H9 (cell line): Measurements from ENCODE around the gene SERPINC1. TPM values are rescaled to one million over a fixed set of nuclear protein-coding genes. Genes with fewer than 3 reads are reported as not detected.

ENCODE experiments used
- DNase-seq: peaks from one replicate; pipeline ENCODE4 v3.0.0-alpha.2; 2017
- H2AFZ ChIP-seq: one replicate; pipeline ENCODE4 v1.6.1; 2013; ENCODE audit warnings: mild to moderate bottlenecking, low read length, control low read depth, moderate library complexity
- H2AK5ac ChIP-seq: 2 replicates; pipeline ENCODE4 v1.6.1; 2013; ENCODE audit warnings: low read length, control low read depth, mixed read lengths; ENCODE audit not compliant: insufficient read length
- H2BK120ac ChIP-seq: one replicate; pipeline ENCODE4 v1.6.1; 2013; ENCODE audit warnings: low read depth, mild to moderate bottlenecking, low read length, control low read depth, inconsistent platforms; ENCODE audit not compliant: poor library complexity, severe bottlenecking
- H2BK12ac ChIP-seq: 2 replicates; pipeline ENCODE4 v1.6.1; 2013; ENCODE audit warnings: low read length, control low read depth, mixed read lengths, low read depth; ENCODE audit not compliant: insufficient read length
- H2BK15ac ChIP-seq: 2 replicates; pipeline ENCODE4 v1.6.1; 2013; ENCODE audit warnings: low read depth, low read length, control low read depth
- H2BK20ac ChIP-seq: one replicate; pipeline ENCODE4 v1.6.1; 2013; ENCODE audit warnings: low read depth, mild to moderate bottlenecking, low read length, control low read depth, inconsistent platforms; ENCODE audit not compliant: poor library complexity, severe bottlenecking
- H2BK5ac ChIP-seq: 2 replicates; pipeline ENCODE4 v1.6.1; 2013; ENCODE audit warnings: low read length, control low read depth, mixed read lengths; ENCODE audit not compliant: insufficient read length
- H3K14ac ChIP-seq: 2 replicates; pipeline ENCODE4 v1.6.1; 2013; ENCODE audit warnings: low read length, control low read depth; ENCODE audit not compliant: insufficient read depth
- H3K18ac ChIP-seq: 2 replicates; pipeline ENCODE4 v1.6.1; 2013; ENCODE audit warnings: low read depth, mild to moderate bottlenecking, mixed read lengths, low read length, control low read depth; ENCODE audit not compliant: insufficient read length
- H3K23ac ChIP-seq: 2 replicates; pipeline ENCODE4 v1.6.1; 2013; ENCODE audit warnings: low read length, control low read depth, mixed read lengths, low read depth; ENCODE audit not compliant: insufficient read length
- H3K23me2 ChIP-seq: 2 replicates; pipeline ENCODE4 v1.6.1; 2013; ENCODE audit warnings: low read depth, mild to moderate bottlenecking, mixed read lengths, low read length, control low read depth; ENCODE audit not compliant: insufficient read length, poor library complexity, severe bottlenecking
- H3K27ac ChIP-seq: 2 replicates; pipeline ENCODE4 v1.5.1; 2013; ENCODE audit warnings: low read length, control low read depth, mixed read lengths, low read depth; ENCODE audit not compliant: insufficient read length
- H3K27me3 ChIP-seq: 2 replicates; pipeline ENCODE4 v1.6.1; 2013; ENCODE audit warnings: low read length, control low read depth, inconsistent platforms; ENCODE audit not compliant: insufficient read depth
- H3K4ac ChIP-seq: 2 replicates; pipeline ENCODE4 v1.6.1; 2013; ENCODE audit warnings: low read depth, mild to moderate bottlenecking, control low read depth, inconsistent platforms, low read length, moderate library complexity
- H3K4me1 ChIP-seq: 2 replicates; pipeline ENCODE4 v1.6.1; 2013; ENCODE audit warnings: low read length, control low read depth, inconsistent platforms; ENCODE audit not compliant: insufficient read depth
- H3K4me2 ChIP-seq: 2 replicates; pipeline ENCODE4 v1.6.1; 2013; ENCODE audit warnings: low read length, control low read depth, mixed read lengths; ENCODE audit not compliant: insufficient read length, insufficient read depth
- H3K56ac ChIP-seq: 2 replicates; pipeline ENCODE4 v1.6.1; 2013; ENCODE audit warnings: low read depth, mild to moderate bottlenecking, mixed read lengths, low read length, control low read depth; ENCODE audit not compliant: insufficient read length
- H3K79me1 ChIP-seq: 2 replicates; pipeline ENCODE4 v1.6.1; 2013; ENCODE audit warnings: low read depth, mild to moderate bottlenecking, moderate library complexity, low read length, control low read depth, inconsistent platforms; ENCODE audit not compliant: insufficient read depth, poor library complexity, severe bottlenecking
- H3K79me2 ChIP-seq: 2 replicates; pipeline ENCODE4 v1.6.1; 2013; ENCODE audit warnings: low read length, control low read depth, inconsistent platforms; ENCODE audit not compliant: insufficient read depth
- H3K9ac ChIP-seq: 2 replicates; pipeline ENCODE4 v1.6.1; 2013; ENCODE audit warnings: low read length, control low read depth, mixed read lengths; ENCODE audit not compliant: insufficient read length; ENCODE audit errors: extremely low read depth
- H3K9me3 ChIP-seq: one replicate; pipeline ENCODE4 v1.6.1; 2013; ENCODE audit warnings: low read depth, low read length, inconsistent platforms; ENCODE audit not compliant: control insufficient read depth
- H3T11ph ChIP-seq: one replicate; pipeline ENCODE4 v1.6.1; 2013; ENCODE audit warnings: mild to moderate bottlenecking, low read length, control low read depth, inconsistent platforms
- H4K20me1 ChIP-seq: one replicate; pipeline ENCODE4 v1.6.1; 2013; ENCODE audit not compliant: control insufficient read depth, insufficient read length, insufficient read depth
- H4K5ac ChIP-seq: 2 replicates; pipeline ENCODE4 v1.6.1; 2013; ENCODE audit warnings: low read depth, mild to moderate bottlenecking, mixed read lengths, low read length, control low read depth; ENCODE audit not compliant: insufficient read length
- H4K8ac ChIP-seq: replicated peaks from 2 replicates; pipeline ENCODE4 v1.6.1; 2013; ENCODE audit warnings: low read length, control low read depth, mixed read lengths, low read depth; ENCODE audit not compliant: insufficient read length
- H4K91ac ChIP-seq: 2 replicates; pipeline ENCODE4 v1.6.1; 2013; ENCODE audit warnings: low read depth, mild to moderate bottlenecking, moderate library complexity, mixed read lengths, low read length, control low read depth; ENCODE audit not compliant: insufficient read length
- H3K27ac Mint-ChIP-seq, 3 experiments: 2 replicates in 2 of 3; 3 replicates in 1 of 3; pipeline ENCODE4 v1.8.0; 2020 to 2021; ENCODE audit warnings: mixed read lengths in 3 of 3, mild to moderate bottlenecking in 1 of 3, moderate library complexity in 1 of 3
- H3K27me3 Mint-ChIP-seq: 2 replicates; pipeline ENCODE4 v1.8.0; 2021; ENCODE audit warnings: low read depth, mild to moderate bottlenecking, moderate library complexity, mixed read lengths
- H3K36me3 Mint-ChIP-seq, 3 experiments: 2 replicates in 2 of 3; 3 replicates in 1 of 3; pipeline ENCODE4 v1.8.0; 2020 to 2021; ENCODE audit warnings: low read depth in 3 of 3, mixed read lengths in 3 of 3; ENCODE audit not compliant: insufficient read depth in 1 of 3
- H3K4me1 Mint-ChIP-seq, 2 experiments: 2 replicates each; pipeline ENCODE4 v1.8.0; 2020; ENCODE audit warnings: mixed read lengths in 2 of 2
- H3K4me3 Mint-ChIP-seq, 2 experiments: 2 replicates in 1 of 2; 3 replicates in 1 of 2; pipeline ENCODE4 v1.8.0; 2020 to 2021; ENCODE audit warnings: mild to moderate bottlenecking in 2 of 2, mixed read lengths in 2 of 2, moderate library complexity in 1 of 2
- H3K9me3 Mint-ChIP-seq, 2 experiments: 2 replicates in 1 of 2; 3 replicates in 1 of 2; pipeline ENCODE4 v1.8.0; 2020; ENCODE audit warnings: mild to moderate bottlenecking in 2 of 2, mixed read lengths in 2 of 2, moderate library complexity in 1 of 2
- WGBS: extraction: QIAGEN DNeasy Blood & Tissue Kit; methylation state at CpG from one replicate; pipeline ENCODE4 v1.1.7; 2013; ENCODE audit warnings: missing lambda C conversion rate, low lambda C conversion rate, mixed read lengths; ENCODE audit not compliant: insufficient read length; ENCODE audit errors: extremely low coverage; 5-methylcytosine and 5-hydroxymethylcytosine counted together
- total RNA-seq: library from RNA; stranded (reverse); gene quantifications from 2 replicates; pipeline ENCODE4 v1.2.1, GENCODE V29; 2021
- TF ChIP-seq, protein P1 (sequence below): fragments of 200-600 bp; sonication (generic); conservative IDR thresholded peaks from 3 replicates; pipeline ENCODE4 v1.8.0; 2021; ENCODE audit warnings: antibody characterized with exemption, mild to moderate bottlenecking

The SERPINC1 gene
- total RNA-seq, 1 experiment from 2014 or later = not detected

- H3K4me2 ChIP-seq = no peak overlapping the region
- H2BK20ac ChIP-seq = no peak overlapping the region
- H3K4me1 ChIP-seq = no peaks in the 10 kb centered on the region
- no peak overlapping the region for H2BK12ac ChIP-seq
- no peak overlapping the region for H3K18ac ChIP-seq
- no peaks in the 10 kb centered on the region for H3K27me3 ChIP-seq
- no peaks in the 10 kb centered on the region for H3K79me2 ChIP-seq
- H3K27ac ChIP-seq = no peak overlapping the region
- no peaks in the 10 kb centered on the region for H3K79me1 ChIP-seq
- H2AFZ ChIP-seq = no peak overlapping the region
- Mint-ChIP-seq H3K36me3 (peaks cover 6 to 57% (median 53%) of the 10 kb centered on the region in 3 experiments; a peak in 6 of 7 replicates), H3K27me3 (no peaks in the 10 kb centered on the region), H3K9me3 (no peaks in the 10 kb centered on the region), H3K27ac (no peak overlapping the region), H3K4me1 (no peaks in the 10 kb centered on the region), H3K4me3 (no peak overlapping the region)
- H3K23me2 ChIP-seq = no peaks in the 10 kb centered on the region
- H3K56ac ChIP-seq = no peak overlapping the region
- no peak overlapping the region for H4K91ac ChIP-seq
- H4K20me1 ChIP-seq = no peaks in the 10 kb centered on the region
- H4K8ac ChIP-seq = no peak overlapping the region
- DNase-seq = no peak
- H3K9ac ChIP-seq = no peak overlapping the region
- no peaks in the 10 kb centered on the region for H3K9me3 ChIP-seq
- no peak overlapping the region for H2BK15ac ChIP-seq
- no peak overlapping the region for H3K4ac ChIP-seq
- no peak overlapping the region for H4K5ac ChIP-seq
- no peak overlapping the region for H3T11ph ChIP-seq
- no peak overlapping the region for H2AK5ac ChIP-seq
- no peak overlapping the region for H2BK120ac ChIP-seq
- WGBS = 100% methylated on average over 3 of the region's 5 CpGs
- TF ChIP-seq, protein P1, sequence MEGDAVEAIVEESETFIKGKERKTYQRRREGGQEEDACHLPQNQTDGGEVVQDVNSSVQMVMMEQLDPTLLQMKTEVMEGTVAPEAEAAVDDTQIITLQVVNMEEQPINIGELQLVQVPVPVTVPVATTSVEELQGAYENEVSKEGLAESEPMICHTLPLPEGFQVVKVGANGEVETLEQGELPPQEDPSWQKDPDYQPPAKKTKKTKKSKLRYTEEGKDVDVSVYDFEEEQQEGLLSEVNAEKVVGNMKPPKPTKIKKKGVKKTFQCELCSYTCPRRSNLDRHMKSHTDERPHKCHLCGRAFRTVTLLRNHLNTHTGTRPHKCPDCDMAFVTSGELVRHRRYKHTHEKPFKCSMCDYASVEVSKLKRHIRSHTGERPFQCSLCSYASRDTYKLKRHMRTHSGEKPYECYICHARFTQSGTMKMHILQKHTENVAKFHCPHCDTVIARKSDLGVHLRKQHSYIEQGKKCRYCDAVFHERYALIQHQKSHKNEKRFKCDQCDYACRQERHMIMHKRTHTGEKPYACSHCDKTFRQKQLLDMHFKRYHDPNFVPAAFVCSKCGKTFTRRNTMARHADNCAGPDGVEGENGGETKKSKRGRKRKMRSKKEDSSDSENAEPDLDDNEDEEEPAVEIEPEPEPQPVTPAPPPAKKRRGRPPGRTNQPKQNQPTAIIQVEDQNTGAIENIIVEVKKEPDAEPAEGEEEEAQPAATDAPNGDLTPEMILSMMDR = no peak
- H2BK5ac ChIP-seq = no peak overlapping the region
- H3K14ac ChIP-seq = no peak overlapping the region
- no peak overlapping the region for H3K23ac ChIP-seq
Observed at GRCh38 chr1:173876732-173877131, 40.4 kb downstream of the SERPINC1 start.
